ENCODE results near the gene LYPD8. TPM values are rescaled to one million over a fixed set of nuclear protein-coding genes. Genes with fewer than 3 reads are reported as not detected.

Gene LYPD8
- total and polyA plus RNA-seq, 2 of the 8 experiments (the other 6 are each of a cell fraction or from before 2014, with no cell fraction given), result not detected

Small RNA genes within 50 kb of the gene (small RNA-seq; reads per million reads assigned to genes)
- gene AHCYP8 (ENCODE audit: insufficient read depth), result not detected

Other genes starting within 250 kb of the LYPD8 start
- gene OR2G6, start 247.7 kb downstream of the LYPD8 start, total RNA-seq (2021; fragmentation: NEBNext Ultra II Directional; extraction: Animal tissue kit (Norgen Biotek cat#: 25700)), result not detected in 2 replicates
- gene OR2G6, start 247.7 kb downstream of the LYPD8 start, polyA plus RNA-seq (2011; rRNA removed), result not detected in 2 replicates
- gene OR2T29, start 193.0 kb downstream of the LYPD8 start, total RNA-seq (2021; fragmentation: NEBNext Ultra II Directional; extraction: Animal tissue kit (Norgen Biotek cat#: 25700)), result not detected in 2 replicates
- gene OR2T29, start 193.0 kb downstream of the LYPD8 start, polyA plus RNA-seq (2011; rRNA removed), result not detected in 2 replicates
- gene OR2T34, start 181.0 kb downstream of the LYPD8 start, total RNA-seq (2021; fragmentation: NEBNext Ultra II Directional; extraction: Animal tissue kit (Norgen Biotek cat#: 25700)), result not detected in 2 replicates
- not detected in 2 replicates for gene OR2T34, start 181.0 kb downstream of the LYPD8 start, polyA plus RNA-seq (2011; rRNA removed)
- gene OR2T10, start 158.1 kb downstream of the LYPD8 start, total RNA-seq (2021; fragmentation: NEBNext Ultra II Directional; extraction: Animal tissue kit (Norgen Biotek cat#: 25700)), result not detected in 2 replicates
- gene OR2T10, start 158.1 kb downstream of the LYPD8 start, polyA plus RNA-seq (2011; rRNA removed), result not detected in 2 replicates
- not detected in 2 replicates for gene OR2T11, start 120.7 kb downstream of the LYPD8 start, total RNA-seq (2021; fragmentation: NEBNext Ultra II Directional; extraction: Animal tissue kit (Norgen Biotek cat#: 25700))
- gene OR2T11, start 120.7 kb downstream of the LYPD8 start, polyA plus RNA-seq (2011; rRNA removed), result not detected in 2 replicates
- gene OR2T35, start 110.5 kb downstream of the LYPD8 start, total RNA-seq (2021; fragmentation: NEBNext Ultra II Directional; extraction: Animal tissue kit (Norgen Biotek cat#: 25700)), result not detected in 2 replicates
- gene OR2T35, start 110.5 kb downstream of the LYPD8 start, polyA plus RNA-seq (2011; rRNA removed), result not detected in 2 replicates
- not detected in 2 replicates for gene OR2T27, start 100.2 kb downstream of the LYPD8 start, total RNA-seq (2021; fragmentation: NEBNext Ultra II Directional; extraction: Animal tissue kit (Norgen Biotek cat#: 25700))
- not detected in 2 replicates for gene OR2T27, start 100.2 kb downstream of the LYPD8 start, polyA plus RNA-seq (2011; rRNA removed)
- not detected in 2 replicates for gene OR14I1, start 53.0 kb downstream of the LYPD8 start, total RNA-seq (2021; fragmentation: NEBNext Ultra II Directional; extraction: Animal tissue kit (Norgen Biotek cat#: 25700))
- not detected in 2 replicates for gene OR14I1, start 53.0 kb downstream of the LYPD8 start, polyA plus RNA-seq (2011; rRNA removed)
- 27.9 and 28.4 TPM in 2 replicates for gene SH3BP5L, start 70.2 kb upstream of the LYPD8 start, total RNA-seq (2021; fragmentation: NEBNext Ultra II Directional; extraction: Animal tissue kit (Norgen Biotek cat#: 25700))
- gene SH3BP5L, start 70.2 kb upstream of the LYPD8 start, polyA plus RNA-seq (2011; rRNA removed), result 20.2 and 29.7 TPM in 2 replicates
- gene ZNF672, start 82.5 kb upstream of the LYPD8 start, total RNA-seq (2021; fragmentation: NEBNext Ultra II Directional; extraction: Animal tissue kit (Norgen Biotek cat#: 25700)), result 28.4 and 30.7 TPM in 2 replicates
- gene ZNF672, start 82.5 kb upstream of the LYPD8 start, polyA plus RNA-seq (2011; rRNA removed), result 40.4 and 40.7 TPM in 2 replicates
- 38.4 and 39.7 TPM in 2 replicates for gene ZNF692, start 103.3 kb upstream of the LYPD8 start, total RNA-seq (2021; fragmentation: NEBNext Ultra II Directional; extraction: Animal tissue kit (Norgen Biotek cat#: 25700))
- 52.3 and 55.8 TPM in 2 replicates for gene ZNF692, start 103.3 kb upstream of the LYPD8 start, polyA plus RNA-seq (2011; rRNA removed)
- gene PGBD2, start 150.5 kb upstream of the LYPD8 start, total RNA-seq (2021; fragmentation: NEBNext Ultra II Directional; extraction: Animal tissue kit (Norgen Biotek cat#: 25700)), result 7.7 and 7.8 TPM in 2 replicates
- 3.2 and 4.5 TPM in 2 replicates for gene PGBD2, start 150.5 kb upstream of the LYPD8 start, polyA plus RNA-seq (2011; rRNA removed)

Measured in H1 (cell line).